Prostate gland (tissue), 2 donors: ENCODE measurements around the gene OLFM2. TPM values are rescaled to one million over a fixed set of nuclear protein-coding genes. Genes with fewer than 3 reads are reported as not detected.

Experiments
- DNase-seq: peaks from one replicate; pipeline ENCODE4 v3.0.0-alpha.2; 2019; ENCODE audit warnings: low spot score
- H3K27ac ChIP-seq, 2 donors: fragments of 200-600 bp; sonication (generic); 2 replicates each; pipeline ENCODE4 v1.5.1; 2017 to 2019
- H3K27me3 ChIP-seq: fragments of 200-600 bp; sonication (generic); replicated peaks from 2 replicates; pipeline ENCODE4 v1.5.1; 2019; ENCODE audit not compliant: insufficient read depth
- H3K36me3 ChIP-seq, 2 donors: fragments of 200-600 bp; sonication (generic); 1 replicate in 1 of 2; 2 replicates in 1 of 2; pipeline versions ENCODE4 v1.5.1 to v1.8.1; 2017 to 2019
- H3K4me1 ChIP-seq: fragments of 200-600 bp; sonication (generic); replicated peaks from 2 replicates; pipeline ENCODE4 v1.5.1; 2019
- H3K4me3 ChIP-seq, 2 donors: fragments of 200-600 bp; sonication (generic); 2 replicates each; pipeline ENCODE4 v1.5.1; 2017 to 2019
- H3K9me3 ChIP-seq: fragments of 200-600 bp; sonication (generic); 2 replicates; pipeline ENCODE4 v1.5.1; 2017
- POLR2A ChIP-seq: fragments of 450-650 bp; IDR thresholded peaks from one replicate; pipeline ENCODE4 v1.6.1; 2016; ENCODE audit warnings: antibody characterized with exemption, mild to moderate bottlenecking
- POLR2AphosphoS5 ChIP-seq: sonication (generic); formaldehyde crosslinking; IDR thresholded peaks from one replicate; pipeline ENCODE4 v1.6.1; 2017; ENCODE audit warnings: antibody characterized with exemption
- WGBS: methylation state at CpG from one replicate; pipeline ENCODE4 v1.1.5; 2018; 5-methylcytosine and 5-hydroxymethylcytosine counted together
- intact Hi-C: fragments of 100-400 bp; cut with DNase I; formaldehyde crosslinking; loops from one replicate; pipeline ENCODE4 v1.14.2; 2022
- total RNA-seq, 2 donors: library from RNA; depleted of rRNA; stranded (reverse); fragments of >200 nt; gene quantifications; one replicate each; pipeline ENCODE4 v1.1.0, GENCODE V29; 2016
- TF ChIP-seq, protein P1 (sequence below), 4 experiments: fragments of 200-600 bp in 2 of 4; fragments of 450-650 bp in 2 of 4; sonication (generic) in 2 of 4; IDR thresholded peaks; 1 replicate in 3 of 4; 2 replicates in 1 of 4; pipeline ENCODE4 v1.5.1; 2016 to 2019; ENCODE audit warnings: antibody characterized with exemption in 4 of 4, mild to moderate bottlenecking in 2 of 4, moderate library complexity in 2 of 4

OLFM2 gene
- total RNA-seq, 2 donors from 2014 or later, result 10.6 to 19.5 TPM

DNA sequence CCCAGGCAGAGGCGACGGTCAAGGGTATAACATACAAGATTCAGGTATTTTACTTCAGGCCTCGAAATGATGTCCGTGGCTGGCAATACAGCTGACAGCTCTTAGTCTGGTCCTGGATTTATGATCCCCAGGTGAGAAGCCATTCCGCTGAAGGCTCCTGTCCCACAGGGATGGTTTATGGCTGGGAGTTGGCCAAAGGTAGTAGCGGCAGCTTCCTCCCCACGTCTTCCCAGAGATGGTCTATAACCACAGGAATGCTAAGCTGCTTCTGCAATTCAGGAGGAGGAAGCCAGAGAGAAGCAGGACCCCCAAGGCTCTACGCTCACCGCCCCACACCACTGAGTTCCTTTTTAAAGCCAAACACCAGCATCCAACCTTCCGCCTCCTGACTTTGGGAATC is 27.1 kb downstream of the OLFM2 start:
- no peak for DNase-seq
- Histone ChIP-seq H3K4me1 (no peaks in the 10 kb centered on the region), H3K9me3 (no peaks in the 10 kb centered on the region), H3K36me3 (no peaks in the 10 kb centered on the region), H3K27ac (no peak overlapping the region), H3K4me3 (no peak overlapping the region), H3K27me3 (no peaks in the 10 kb centered on the region)
- no peak for TF ChIP-seq POLR2AphosphoS5
- no peak for TF ChIP-seq POLR2A
- TF ChIP-seq, protein P1, sequence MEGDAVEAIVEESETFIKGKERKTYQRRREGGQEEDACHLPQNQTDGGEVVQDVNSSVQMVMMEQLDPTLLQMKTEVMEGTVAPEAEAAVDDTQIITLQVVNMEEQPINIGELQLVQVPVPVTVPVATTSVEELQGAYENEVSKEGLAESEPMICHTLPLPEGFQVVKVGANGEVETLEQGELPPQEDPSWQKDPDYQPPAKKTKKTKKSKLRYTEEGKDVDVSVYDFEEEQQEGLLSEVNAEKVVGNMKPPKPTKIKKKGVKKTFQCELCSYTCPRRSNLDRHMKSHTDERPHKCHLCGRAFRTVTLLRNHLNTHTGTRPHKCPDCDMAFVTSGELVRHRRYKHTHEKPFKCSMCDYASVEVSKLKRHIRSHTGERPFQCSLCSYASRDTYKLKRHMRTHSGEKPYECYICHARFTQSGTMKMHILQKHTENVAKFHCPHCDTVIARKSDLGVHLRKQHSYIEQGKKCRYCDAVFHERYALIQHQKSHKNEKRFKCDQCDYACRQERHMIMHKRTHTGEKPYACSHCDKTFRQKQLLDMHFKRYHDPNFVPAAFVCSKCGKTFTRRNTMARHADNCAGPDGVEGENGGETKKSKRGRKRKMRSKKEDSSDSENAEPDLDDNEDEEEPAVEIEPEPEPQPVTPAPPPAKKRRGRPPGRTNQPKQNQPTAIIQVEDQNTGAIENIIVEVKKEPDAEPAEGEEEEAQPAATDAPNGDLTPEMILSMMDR (IDR thresholded peaks at IDR 0.05), result no peak
- 68% methylated on average over 10 of the region's 10 CpGs for WGBS
- intact Hi-C loops, result no loop called here

GRCh38 chr19:9906475-9907087 is 29.7 kb downstream of the OLFM2 start:
- intact Hi-C loops, result no loop called here
- 65% methylated on average over 16 of the region's 16 CpGs for WGBS
- Histone ChIP-seq H3K27me3 (no peaks in the 10 kb centered on the region), H3K36me3 (no peaks in the 10 kb centered on the region), H3K4me3 (no peak overlapping the region), H3K27ac (no peak overlapping the region), H3K4me1 (no peaks in the 10 kb centered on the region), H3K9me3 (no peaks in the 10 kb centered on the region)
- no peak for TF ChIP-seq POLR2A
- no peak for TF ChIP-seq POLR2AphosphoS5
- TF ChIP-seq, protein P1 (IDR thresholded peaks at IDR 0.05), result no peak
- no peak for DNase-seq

- Histone ChIP-seq H3K36me3 (no peaks in the 10 kb centered on the region), H3K9me3 (no peaks in the 10 kb centered on the region), H3K27me3 (no peaks in the 10 kb centered on the region), H3K27ac (no peak overlapping the region), H3K4me1 (no peaks in the 10 kb centered on the region), H3K4me3 (no peak overlapping the region)
- TF ChIP-seq POLR2AphosphoS5, result no peak
- WGBS, result 89% methylated on average over 5 of the region's 5 CpGs
- DNase-seq, result no peak
- intact Hi-C loops, result no loop called here
Measured at GRCh38 chr19:9903336-9903735, 33.0 kb downstream of the OLFM2 start.

GRCh38 chr19:9901642-9902041 is 34.7 kb downstream of the OLFM2 start:
- TF ChIP-seq POLR2A (no peak), POLR2AphosphoS5 (no peak)
- TF ChIP-seq, protein P1 (IDR thresholded peaks at IDR 0.05), result no peak
- Histone ChIP-seq H3K4me3 (no peak overlapping the region), H3K9me3 (no peaks in the 10 kb centered on the region), H3K27me3 (no peaks in the 10 kb centered on the region), H3K4me1 (no peaks in the 10 kb centered on the region), H3K27ac (no peak overlapping the region), H3K36me3 (no peaks in the 10 kb centered on the region)
- DNase-seq, result no peak
- intact Hi-C loops, result no loop called here
- 61% methylated on average over 5 of the region's 5 CpGs for WGBS

DNA sequence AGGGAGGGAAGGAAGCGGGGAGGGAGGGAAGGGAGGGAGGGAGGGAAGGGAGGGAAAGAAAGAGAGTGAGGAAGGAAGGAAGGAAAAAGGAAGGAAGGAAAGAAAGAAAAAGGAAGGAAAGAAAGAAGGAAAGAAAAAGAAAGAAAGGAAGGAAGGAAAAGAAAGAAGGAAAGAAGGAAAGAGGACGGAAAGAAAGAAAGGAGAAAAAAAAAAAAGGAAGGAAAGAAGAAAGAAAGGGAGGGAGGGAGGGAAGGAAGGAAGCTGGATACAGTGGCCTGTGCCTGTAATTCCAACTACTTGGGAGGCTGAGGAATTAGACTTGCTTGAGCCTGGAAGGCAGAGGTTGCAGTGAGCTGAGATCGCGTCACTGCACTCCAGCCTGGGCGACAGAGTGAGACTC is 35.3 kb downstream of the OLFM2 start:
- TF ChIP-seq, protein P1 (IDR thresholded peaks at IDR 0.05), result no peak
- TF ChIP-seq POLR2A (no peak), POLR2AphosphoS5 (no peak)
- no peak overlapping the region for H3K4me3 ChIP-seq
- no peaks in the 10 kb centered on the region for H3K9me3 ChIP-seq
- no peaks in the 10 kb centered on the region for H3K4me1 ChIP-seq
- H3K27ac ChIP-seq, result no peak overlapping the region
- DNase-seq, result no peak
- WGBS, result 81% methylated on average over 5 of the region's 5 CpGs
- no peaks in the 10 kb centered on the region for H3K36me3 ChIP-seq
- intact Hi-C loops, result no loop called here
- H3K27me3 ChIP-seq, result no peaks in the 10 kb centered on the region
